HG03469 (cell line): Measurements from ENCODE around the gene CAMK4.
A peak's percentile ranks its signal among the peaks of the same experiment; 100 is the strongest.
"Not testable (repeated sequence)": the region's sequence is repeated elsewhere in the genome, so short reads cannot be mapped to it uniquely, and the experiment has no call there.

Source experiments
- ATAC-seq: cut with Tn5 transposase; IDR thresholded peaks from one replicate; pipeline ENCODE4 v1.9.1; 2021; ENCODE audit warnings: mild to moderate bottlenecking, moderate library complexity, moderate number of reproducible peaks; ENCODE audit not compliant: unreplicated experiment

The CAMK4 gene

DNA sequence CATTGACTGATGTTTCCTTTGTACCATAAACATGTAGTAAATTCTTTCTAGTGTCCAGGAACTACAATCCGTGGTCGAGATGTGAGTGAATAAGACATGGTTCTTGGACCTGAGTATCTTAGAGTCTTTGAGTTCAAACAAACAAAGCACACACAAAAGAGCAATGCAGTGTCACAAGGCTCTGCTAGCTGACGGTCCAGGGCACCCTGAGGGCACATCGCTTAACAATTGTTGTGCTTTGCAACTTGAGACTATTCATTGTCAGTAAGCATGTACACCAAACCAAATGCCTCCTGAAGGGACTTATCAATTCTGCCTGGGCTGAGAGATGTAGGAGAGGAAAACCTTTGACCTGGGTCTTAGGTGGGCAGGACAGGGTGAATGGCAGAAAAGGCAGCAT, 84.8 kb downstream of the CAMK4 start:
- no peak for ATAC-seq

DNA sequence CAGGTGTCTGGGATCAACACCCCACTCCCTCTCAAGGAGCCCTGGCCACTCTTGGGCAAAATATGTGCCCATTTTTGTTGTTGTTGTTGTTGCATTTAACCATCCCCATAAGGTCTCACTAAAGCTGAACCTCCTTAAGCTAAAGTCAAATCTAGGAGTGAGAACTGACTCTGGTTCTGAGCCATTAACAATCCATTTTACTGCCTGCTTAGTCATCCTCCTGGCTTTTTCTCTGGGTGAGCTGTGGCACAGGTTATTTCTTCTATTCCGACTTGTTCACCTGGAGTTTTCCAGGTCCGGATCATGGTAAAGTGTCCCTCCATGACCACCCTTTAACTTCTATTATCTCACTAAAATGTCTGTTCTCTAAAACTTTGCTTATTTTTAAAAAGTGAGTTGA, 85.2 kb downstream of the CAMK4 start:
- no peak for ATAC-seq

DNA sequence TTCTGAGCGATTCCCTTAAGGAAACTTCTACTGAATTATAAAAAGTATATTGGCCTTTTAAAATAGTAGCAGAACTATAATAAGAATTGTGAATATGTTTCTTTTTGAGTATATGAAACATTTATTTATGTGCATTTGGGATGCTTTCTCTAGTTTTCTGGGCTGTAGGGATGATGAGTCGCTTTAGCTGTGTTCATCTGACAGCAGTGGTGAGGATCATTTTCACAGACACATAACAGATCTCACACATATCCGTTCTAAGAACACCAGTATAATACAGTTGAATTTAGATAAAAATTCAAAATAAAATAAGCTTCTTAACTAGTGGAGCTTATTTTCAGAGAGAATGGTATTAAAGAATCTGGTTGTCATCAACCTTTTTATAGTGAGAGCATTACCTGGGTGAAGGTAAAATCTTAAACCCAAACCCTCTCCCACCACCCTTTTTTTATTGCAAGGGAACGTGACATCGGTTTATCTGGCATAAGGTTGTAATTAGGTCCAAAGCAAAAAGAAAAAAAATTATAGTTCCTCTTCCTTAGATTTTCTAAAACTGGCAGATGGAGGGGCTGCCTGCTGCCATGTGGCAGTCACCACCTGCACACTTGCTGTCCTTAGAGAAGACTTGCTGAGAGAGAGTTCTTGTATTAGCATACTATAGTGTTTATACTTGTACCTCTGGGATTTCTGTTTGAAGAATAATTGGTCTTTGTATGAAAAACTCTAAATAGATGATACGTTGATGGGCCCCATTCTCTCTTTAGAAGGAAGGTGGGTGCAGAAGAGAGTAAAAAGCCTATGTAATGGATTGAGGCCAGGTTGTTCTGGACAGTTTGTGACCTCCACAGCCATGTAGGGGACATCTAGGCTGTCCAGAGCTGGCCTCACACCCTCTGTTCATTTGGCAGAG, 86.8 kb downstream of the CAMK4 start:
- ATAC-seq, result no peak

GRCh38 chr5:111311666-111312065, 87.5 kb downstream of the CAMK4 start:
- ATAC-seq, result no peak

- peak; percentile 73 for ATAC-seq
Measured at GRCh38 chr5:111313017-111313724, 89.0 kb downstream of the CAMK4 start.

GRCh38 chr5:111320953-111321352, 96.8 kb downstream of the CAMK4 start:
- no peak for ATAC-seq

DNA sequence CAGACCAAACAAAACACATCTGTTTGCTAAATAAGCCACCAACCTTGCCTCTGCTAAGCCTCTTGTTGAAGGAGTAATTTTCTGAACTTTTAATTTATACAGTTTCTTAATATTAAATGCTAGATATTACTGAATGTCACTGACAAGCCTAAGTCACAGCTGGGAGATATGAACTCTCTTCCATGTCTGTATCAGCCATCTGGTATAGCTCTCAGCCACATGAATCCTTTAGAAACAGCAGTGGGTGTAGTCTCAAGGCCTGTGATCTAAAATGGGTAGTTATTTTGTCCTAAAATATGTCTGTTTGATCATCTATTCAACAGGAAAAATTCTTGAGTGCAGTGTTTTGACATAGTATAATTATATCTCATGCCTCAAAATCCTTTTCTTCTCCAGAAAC, 97.2 kb downstream of the CAMK4 start:
- no peak for ATAC-seq

- no peak for ATAC-seq
Measured at GRCh38 chr5:111326551-111326950, 102.4 kb downstream of the CAMK4 start.

- no peak for ATAC-seq
Measured at GRCh38 chr5:111337133-111337532, 112.9 kb downstream of the CAMK4 start.

DNA sequence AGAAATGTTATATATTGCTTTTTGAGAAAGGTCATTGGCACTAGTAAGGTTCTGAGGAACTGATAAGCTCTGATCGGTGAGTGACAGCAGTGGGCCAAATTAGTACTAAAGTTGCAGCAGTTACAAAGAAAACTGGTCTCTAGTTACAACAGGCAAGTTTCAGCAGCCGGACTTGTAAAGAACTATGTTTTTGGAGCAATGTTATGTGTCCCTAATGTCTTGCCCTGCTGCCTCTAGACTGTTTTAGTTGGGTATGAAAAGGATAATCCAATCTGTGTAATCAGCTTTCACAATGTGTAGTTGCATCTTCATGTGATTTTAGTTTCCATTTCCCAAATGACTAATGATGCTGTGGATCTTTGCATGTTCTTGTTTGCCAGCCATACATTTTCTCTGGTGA, 113.5 kb downstream of the CAMK4 start:
- peak; percentile 65 for ATAC-seq

GRCh38 chr5:111345731-111346130, 121.5 kb downstream of the CAMK4 start:
- ATAC-seq, result no peak

DNA sequence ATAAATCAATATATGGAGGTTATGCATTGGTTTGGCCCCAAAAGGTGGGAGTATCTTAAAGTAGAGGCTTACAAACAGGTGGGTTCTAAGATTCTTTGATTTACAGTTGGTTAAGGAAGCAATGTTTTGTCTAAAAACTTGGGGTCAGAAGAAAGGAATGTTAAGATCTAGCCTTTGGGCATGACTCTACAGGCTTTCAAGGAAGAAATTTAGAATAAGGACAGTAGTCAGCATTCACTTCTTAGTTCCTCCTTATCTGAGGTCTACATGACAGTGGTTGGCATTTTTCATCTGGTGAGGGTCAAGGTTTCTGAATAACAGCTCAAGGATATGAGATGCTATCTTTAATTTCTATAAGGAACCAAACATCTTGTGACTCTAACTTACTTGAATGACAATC, 122.8 kb downstream of the CAMK4 start:
- ATAC-seq, result no peak

- ATAC-seq, result no peak
Measured at GRCh38 chr5:111348661-111349329, 124.6 kb downstream of the CAMK4 start.

DNA sequence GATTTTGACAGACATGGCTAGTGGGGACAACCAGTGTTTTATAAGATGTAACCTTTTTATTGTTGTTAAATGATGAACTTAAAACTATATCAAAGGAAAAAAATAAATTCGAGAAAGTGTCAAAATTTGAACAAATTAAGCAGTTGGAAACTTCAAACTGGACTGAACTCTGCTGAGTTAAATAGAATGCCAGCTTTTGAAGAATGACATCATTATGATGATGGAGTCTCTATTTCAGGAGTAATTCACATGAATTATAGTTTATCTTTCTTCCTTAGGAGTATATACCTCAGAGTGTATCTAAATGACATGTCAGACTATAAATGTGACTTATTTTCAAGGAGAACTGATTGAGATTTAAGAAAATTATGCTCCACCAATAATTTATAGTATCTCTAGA, 125.2 kb downstream of the CAMK4 start:
- ATAC-seq, result no peak

DNA sequence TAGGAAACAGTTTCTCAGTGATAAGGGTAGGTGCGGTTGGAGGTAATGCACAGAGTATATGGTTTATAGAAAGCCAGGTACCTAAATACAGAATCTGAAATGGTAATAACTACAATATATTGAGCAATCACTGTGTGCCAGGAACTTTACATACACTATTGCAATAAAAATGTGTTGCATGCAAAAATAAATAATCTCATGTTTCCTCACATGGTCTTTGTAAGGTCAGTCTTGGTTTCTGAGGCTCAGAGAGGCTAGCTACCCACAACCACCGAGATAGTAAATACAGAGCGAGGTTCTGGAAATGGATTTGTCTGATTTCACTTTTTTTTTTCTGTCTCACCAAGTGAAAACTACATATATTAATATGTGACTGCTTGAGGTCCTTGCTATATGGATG, 128.9 kb downstream of the CAMK4 start:
- ATAC-seq, result no peak

- not testable (repeated sequence) for ATAC-seq
Measured at GRCh38 chr5:111358726-111359125, 134.5 kb downstream of the CAMK4 start.

- no peak for ATAC-seq
Measured at GRCh38 chr5:111360173-111360572, 136.0 kb downstream of the CAMK4 start.

DNA sequence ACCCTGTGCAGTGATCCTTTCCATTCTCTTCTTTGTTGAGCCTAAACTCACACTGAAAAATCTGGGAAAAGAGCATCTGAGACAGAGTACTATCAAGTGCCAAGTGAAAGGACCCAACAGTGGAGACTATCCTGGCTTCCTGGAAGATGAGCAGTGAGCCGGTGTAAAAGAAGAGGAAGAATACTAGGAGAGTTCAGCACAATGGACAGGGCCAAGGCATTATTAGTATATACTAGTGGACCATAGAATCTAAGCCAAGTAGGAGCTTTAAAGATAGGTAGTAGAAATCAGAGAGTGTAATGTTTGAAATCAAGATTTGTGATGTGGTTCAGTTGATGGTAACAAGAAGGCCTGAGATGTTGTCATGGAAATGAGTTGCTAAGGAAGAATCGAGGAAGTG, 140.8 kb downstream of the CAMK4 start:
- ATAC-seq, result no peak

DNA sequence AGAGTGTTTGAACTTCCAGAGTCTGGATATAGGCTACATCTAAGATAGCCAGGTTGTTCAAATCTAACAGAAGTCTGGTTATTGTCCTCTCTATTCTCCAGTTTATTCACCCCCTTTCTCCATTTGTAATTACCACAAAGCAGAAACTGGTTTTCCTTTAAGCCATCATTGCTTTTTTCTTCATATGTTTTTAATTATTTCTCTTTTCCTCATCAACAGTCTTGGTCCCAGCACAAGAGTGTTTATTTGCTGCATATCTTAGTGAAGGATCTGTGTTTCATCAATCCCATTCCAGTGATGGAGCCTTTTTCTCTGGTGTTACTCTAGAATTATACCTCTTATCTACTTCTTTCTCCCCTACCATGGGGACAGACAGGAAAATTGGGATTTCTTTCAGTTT, 142.2 kb downstream of the CAMK4 start:
- no peak for ATAC-seq

- ATAC-seq, result no peak
Measured at GRCh38 chr5:111367115-111367514, 142.9 kb downstream of the CAMK4 start.

DNA sequence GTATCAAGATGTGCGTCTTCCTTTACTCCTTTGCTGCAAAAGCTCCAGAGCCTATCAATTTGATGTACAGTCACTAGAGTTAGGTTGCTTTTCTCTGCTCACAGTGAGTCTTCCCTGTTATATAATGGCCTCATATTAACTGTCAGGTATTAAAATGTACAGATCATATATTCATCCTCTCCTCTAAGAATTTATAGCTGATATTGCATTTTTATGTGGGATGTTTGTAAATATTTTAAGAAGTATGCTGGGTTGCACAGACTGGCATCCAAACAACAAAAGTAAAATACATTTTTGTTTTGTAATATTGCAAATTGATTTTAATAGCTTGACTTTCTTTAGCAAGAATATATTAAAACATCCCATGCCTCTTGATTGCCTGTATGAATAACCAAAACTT, 148.6 kb downstream of the CAMK4 start:
- ATAC-seq, result no peak

DNA sequence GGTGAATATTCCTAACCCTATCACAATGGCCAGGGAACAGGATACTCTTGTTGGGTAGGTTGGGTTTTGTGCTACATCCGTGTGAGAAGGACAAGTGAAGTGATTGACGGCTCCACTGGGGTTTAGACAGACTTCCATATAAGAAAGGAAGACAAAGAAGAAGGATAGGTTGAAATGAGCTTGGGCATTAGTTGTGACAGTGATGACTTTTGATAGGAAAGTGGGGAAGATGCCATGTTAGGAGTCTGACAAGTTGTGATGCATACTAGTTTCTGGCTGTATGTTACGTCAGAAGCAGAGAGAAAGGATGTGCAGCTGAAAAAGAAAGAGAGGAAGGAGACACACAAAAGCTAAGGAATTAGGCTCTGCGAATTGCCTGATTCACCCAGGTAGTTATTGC, 150.2 kb downstream of the CAMK4 start:
- ATAC-seq, result no peak
